ENCODE measurements around the gene SLC46A2.

DNA sequence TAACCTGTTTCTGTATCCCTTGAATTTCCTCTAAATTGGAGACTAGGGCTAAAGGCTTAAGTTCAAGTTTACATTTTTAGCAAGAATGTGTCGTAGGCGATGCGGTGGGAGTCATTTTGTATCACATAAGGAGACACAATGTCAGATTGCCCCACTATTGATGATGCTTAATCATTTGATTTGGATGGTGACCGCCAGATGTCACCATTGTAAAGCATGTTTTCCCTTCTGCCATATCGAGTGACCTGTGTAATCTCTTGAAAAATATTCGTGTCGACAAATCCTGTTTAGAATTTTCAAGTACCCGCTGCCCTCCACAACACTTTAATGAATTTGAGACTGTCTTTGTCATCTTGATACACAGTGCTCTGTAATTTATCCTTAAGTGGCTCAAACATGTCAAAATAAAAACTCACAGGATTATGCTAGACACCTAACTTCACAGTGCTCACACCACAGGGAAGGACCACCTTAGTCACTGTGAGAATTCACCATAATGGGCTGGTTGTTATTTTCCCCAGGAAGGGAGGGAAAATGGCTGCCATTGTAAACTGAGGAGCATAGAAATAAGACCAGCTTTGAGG is 34.5 kb upstream of the SLC46A2 start:
- TF ChIP-seq POLR2A (IDR thresholded peaks at IDR 0.05; ENCODE audit: low read depth) (no peak), EP300 (IDR thresholded peaks at IDR 0.05) (no peak), POLR2AphosphoS5 (IDR thresholded peaks at IDR 0.05) (no peak)
- TF ChIP-seq, protein P1, sequence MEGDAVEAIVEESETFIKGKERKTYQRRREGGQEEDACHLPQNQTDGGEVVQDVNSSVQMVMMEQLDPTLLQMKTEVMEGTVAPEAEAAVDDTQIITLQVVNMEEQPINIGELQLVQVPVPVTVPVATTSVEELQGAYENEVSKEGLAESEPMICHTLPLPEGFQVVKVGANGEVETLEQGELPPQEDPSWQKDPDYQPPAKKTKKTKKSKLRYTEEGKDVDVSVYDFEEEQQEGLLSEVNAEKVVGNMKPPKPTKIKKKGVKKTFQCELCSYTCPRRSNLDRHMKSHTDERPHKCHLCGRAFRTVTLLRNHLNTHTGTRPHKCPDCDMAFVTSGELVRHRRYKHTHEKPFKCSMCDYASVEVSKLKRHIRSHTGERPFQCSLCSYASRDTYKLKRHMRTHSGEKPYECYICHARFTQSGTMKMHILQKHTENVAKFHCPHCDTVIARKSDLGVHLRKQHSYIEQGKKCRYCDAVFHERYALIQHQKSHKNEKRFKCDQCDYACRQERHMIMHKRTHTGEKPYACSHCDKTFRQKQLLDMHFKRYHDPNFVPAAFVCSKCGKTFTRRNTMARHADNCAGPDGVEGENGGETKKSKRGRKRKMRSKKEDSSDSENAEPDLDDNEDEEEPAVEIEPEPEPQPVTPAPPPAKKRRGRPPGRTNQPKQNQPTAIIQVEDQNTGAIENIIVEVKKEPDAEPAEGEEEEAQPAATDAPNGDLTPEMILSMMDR (IDR thresholded peaks at IDR 0.05): peak in 1 of 3 experiments; percentile 13
